ENCODE results near the gene SLC7A1.

GRCh38 chr13:29521336-29521735, 74.2 kb downstream of the SLC7A1 start:
- no peak for TF ChIP-seq POLR2A (IDR thresholded peaks at IDR 0.05)
- TF ChIP-seq CTCF (IDR thresholded peaks at IDR 0.05), result no peak
- TF ChIP-seq POLR2AphosphoS5 (IDR thresholded peaks at IDR 0.05; ENCODE audit: insufficient read depth in 1 of 2, low read depth in 1 of 2), result no peak

Data from vagina (tissue), 2 donors.